ENCODE measurements around the gene EHMT1. TPM values are rescaled to one million over a fixed set of nuclear protein-coding genes. Genes with fewer than 3 reads are reported as not detected.

EHMT1 gene
- total RNA-seq, 1 donor from 2014 or later: 71.7 TPM

GRCh38 chr9:137669261-137669672 lies 50.5 kb downstream of the EHMT1 start:
- DNase-seq (ENCODE audit: low spot score in 2 of 2): no peak
- FAIRE-seq: no peak

- DNase-seq (ENCODE audit: low spot score in 2 of 2) (no peak), FAIRE-seq (no peak)
Observed at GRCh38 chr9:137670391-137671195, 51.8 kb downstream of the EHMT1 start.

- DNase-seq (ENCODE audit: low spot score in 2 of 2) (no peak), FAIRE-seq (no peak)
Observed at GRCh38 chr9:137671196-137671538, 52.4 kb downstream of the EHMT1 start.

DNA sequence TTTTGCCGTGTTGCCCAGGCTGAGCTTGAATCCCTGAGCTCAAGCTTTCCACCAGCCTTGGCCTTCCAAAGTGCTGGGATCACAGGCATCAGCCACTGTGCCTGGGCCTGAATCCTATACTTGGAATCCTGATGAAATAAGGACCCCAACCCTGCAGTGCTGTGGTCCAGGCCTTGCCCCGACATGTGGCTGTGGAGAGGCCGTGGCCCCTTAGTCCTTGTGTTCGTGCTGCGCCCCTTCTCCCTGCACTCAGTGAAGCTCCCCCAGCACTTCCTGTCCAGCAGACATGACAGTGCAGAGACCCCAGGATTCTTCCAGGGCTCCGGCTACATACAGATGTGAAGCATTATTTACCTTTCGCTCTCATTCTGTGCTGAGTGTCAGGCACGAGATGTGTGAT lies 52.9 kb downstream of the EHMT1 start:
- no peak for DNase-seq (ENCODE audit: low spot score in 2 of 2)
- FAIRE-seq: no peak

DNA sequence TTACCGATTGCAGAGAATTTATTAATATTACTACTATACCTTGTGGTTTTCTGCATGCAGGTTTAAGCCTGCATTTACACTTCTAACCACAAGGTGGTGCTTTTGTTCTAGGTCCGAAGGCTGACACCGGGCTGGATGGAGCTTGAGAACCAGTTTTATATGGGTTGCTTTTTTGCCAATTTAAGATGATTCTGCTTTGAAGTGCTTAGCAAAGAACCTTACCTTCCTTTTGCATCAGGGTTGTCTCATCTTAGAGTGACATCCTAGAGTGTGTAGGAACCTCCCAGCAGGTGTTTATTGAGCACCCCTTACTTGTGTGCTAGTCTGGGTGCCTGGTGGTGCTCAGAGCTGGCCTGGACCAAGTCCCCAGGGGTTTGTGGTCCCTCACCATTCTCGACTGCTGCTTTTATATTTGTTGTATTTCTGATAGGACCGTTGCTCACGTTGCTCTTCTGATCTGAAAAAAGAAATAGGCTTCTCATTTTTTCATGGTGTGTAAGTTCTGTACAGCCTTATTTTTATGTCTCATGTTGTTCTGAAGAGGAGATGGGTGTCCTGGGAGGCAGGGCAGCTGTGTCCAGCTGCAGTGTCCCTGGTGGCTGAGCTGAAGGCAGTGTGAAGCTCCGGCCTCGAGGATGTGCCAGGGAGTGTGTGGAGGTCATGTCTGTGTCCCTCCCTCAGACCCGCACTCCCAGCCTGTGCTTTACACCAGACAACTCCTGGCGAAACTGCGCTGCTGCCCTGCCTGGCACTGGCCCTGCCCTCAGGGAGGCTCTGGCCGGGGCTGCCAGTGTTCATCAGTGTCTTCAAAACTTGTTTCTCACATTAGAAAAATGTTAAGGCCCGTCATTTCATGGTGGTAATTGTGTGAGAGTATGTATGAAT lies 54.3 kb downstream of the EHMT1 start:
- no peak for FAIRE-seq
- DNase-seq (ENCODE audit: low spot score in 2 of 2): peak; percentile 66 to 73

DNA sequence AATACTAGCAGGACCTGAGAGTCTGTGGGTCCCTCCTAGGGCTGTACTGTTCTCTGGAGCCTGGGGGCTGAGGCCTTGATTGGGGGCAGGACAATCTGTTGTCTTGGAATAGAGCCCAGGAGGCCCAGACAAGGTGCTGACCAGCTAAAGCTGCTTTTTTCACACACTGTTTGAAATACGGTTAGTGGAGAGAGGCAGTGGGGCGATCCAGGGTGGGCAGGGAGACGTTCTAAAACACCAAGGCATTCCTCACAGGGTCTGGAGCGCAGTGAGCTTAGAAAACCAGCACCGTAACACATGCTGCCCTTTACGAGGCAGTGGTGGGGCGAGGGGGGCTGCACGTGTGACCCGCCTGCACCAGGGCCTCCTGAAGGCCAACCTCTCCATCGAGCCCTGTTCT lies 55.1 kb downstream of the EHMT1 start:
- DNase-seq (ENCODE audit: low spot score in 2 of 2) (no peak), FAIRE-seq (no peak)

DNA sequence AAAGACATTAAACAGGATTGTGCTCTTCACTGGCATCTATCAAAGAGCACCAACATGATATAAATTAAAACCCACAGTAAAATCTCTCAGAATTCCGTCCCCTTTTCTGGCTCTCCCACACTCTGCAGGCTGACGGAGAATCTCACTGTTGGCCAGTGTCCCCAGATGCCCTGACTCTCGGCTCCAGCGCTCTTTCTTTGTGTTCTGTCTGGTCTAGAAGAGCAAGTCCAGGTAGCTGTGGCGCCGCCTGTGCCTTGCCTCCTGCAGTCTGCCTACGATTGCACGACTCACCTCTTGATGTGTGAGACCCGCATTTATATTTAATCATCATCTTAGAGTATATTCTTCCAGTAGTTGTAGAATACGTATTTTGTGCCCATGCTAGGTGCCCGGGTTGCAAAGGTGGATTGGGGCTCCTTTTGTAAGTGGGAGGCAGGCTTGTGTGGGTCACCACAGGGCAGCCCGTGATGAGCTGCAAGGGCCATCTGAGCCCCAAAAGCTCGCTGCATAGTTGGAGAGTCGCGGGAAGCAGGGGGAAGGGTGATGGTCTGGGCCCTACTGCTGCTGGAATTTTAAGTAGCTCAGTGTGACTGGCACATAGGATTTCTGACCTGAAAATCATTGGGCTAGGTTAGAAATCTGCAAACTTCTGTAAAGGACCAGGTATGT lies 55.6 kb downstream of the EHMT1 start:
- no peak for FAIRE-seq
- DNase-seq (ENCODE audit: low spot score in 2 of 2): no peak

DNA sequence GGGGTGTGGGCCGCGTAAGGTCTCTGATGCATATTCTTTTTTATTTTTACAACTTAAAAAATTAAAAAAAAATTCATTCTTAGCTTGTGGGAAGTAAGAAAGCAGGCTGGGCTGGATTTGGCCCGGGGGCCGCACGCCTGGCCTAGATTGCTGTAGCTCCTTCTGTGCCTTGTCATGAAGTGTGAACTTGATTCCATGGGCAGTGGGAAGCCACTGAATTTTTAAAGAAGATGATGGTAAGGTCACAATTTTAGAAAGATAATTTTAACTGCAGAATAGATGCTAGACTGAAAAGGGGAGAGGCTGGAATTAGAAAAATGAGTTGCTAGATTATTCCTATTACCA lies 56.1 kb downstream of the EHMT1 start:
- DNase-seq (ENCODE audit: low spot score in 2 of 2) (no peak), FAIRE-seq (no peak)

- FAIRE-seq (no peak), DNase-seq (ENCODE audit: low spot score in 2 of 2) (no peak)
Observed at GRCh38 chr9:137676998-137677397, 58.2 kb downstream of the EHMT1 start.

DNA sequence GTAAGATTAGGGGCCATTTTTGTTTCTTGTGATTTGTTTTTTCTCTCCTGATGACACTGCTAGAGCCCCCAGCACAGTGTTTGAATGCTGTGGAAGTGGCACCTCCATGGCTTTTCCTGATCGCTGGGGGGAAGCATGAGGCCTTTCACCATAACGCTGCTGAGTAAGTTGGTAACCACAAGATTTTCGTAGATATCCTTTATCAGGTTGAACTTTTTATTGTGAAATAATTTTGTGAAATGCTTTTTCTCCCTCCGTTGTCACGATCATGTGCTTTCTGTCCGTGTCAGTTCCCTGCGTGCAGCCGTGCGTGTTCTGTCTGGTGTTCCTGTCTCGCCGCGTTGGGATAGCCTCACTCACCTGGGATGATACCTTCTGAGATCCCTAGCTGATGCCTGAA lies 59.4 kb downstream of the EHMT1 start:
- DNase-seq (ENCODE audit: low spot score in 2 of 2) (no peak), FAIRE-seq (no peak)

DNA sequence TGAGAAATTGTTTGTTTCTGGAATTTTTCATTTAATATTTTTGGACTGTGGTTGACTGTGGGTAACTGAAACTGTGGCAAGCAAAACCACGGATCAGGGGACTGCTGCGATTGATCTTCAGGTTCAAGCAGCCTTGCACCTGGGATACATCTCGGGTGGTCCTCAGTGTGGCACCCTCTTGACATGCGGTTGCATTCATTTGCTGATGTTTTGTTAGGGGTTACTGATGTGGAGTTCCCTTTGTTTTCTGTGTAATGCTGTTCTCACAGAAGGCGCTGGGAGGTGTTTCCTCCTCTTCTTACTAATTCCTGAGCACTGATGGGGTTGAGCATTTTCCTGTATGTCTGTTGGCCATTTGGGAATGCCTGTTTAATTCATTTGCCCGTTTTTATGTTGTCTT lies 60.4 kb downstream of the EHMT1 start:
- no peak for DNase-seq (ENCODE audit: low spot score in 2 of 2)

DNA sequence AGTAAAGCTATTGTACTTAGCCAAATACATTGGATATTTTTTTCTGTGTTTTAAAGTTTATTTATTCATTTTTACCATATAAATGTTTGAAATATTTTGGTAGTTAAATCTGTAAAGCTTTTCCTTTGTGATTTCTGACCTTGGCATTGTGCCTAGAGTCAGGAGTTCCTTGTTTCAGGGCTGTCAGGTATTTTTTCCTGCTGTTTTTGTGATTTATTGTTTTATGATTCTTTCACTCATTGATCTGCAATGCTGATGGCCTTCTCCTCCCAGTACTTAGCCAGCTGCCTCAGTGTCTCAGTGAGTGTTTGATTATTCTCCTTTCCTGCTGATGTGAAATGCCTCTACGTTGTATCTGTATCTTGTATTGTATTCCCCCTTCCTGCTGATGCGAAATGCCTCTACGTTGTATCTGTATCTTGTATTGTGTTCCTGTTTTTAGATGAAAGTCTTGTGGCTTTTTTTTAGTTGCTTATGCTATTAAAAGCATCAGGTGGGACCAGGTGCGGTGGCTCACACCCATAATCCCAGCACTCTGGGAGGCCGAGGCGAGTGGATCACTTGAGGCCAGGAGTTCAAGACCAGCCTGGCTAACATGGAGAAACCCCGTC lies 61.0 kb downstream of the EHMT1 start:
- FAIRE-seq: no peak
- no peak for DNase-seq (ENCODE audit: low spot score in 2 of 2)

More for the DNA sequence above, 60.4 kb downstream of the EHMT1 start:
- FAIRE-seq: no peak

DNA sequence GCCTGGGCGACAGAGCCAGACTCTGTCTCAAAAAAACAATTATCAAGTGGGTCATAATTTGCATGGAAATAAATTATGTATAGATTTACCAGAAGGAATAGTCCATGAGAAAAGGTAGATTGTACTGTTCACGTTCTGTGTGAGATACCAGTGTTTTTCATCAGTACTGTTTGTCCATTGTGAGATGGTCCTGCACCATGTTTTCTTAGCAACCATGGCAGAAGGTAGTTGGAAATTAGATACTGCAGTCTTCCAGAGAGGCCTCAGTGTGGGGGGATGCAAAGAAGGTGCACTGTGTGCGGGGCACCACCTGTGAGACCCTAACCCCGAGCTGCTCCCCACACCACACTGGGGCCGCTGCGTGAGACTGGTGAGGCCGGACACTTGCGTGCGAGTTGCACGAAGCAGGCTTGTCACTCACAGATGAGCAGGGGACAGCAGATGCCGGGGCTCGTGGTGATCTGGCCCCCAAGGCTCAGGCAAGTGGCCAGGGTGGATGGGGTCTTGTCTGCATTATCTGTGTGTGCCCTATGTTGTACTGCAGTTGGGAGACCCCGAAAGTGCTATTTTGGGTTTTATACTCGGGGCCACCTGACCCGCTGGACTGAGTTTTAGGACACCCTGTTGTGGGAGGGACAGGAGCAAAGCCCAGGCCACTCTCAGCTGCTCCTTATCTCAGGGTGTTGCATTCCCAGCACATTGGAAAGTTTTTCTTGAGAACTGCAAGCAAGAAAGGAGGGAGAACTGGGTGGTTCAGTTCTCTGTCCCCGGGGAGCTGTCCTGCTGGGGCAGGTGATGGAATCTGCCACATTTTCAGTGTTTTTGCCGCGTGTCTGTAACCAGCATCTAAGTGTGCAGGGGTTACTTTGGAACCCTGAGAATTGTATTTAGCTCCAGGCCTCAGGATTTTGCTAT lies 61.9 kb downstream of the EHMT1 start:
- DNase-seq (ENCODE audit: low spot score in 2 of 2): no peak
- no peak for FAIRE-seq

GRCh38 chr9:137682428-137683105 lies 63.8 kb downstream of the EHMT1 start:
- no peak for FAIRE-seq
- no peak for DNase-seq (ENCODE audit: low spot score in 2 of 2)

- FAIRE-seq (no peak), DNase-seq (ENCODE audit: low spot score in 2 of 2) (no peak)
Observed at GRCh38 chr9:137683262-137683864, 64.6 kb downstream of the EHMT1 start.

DNA sequence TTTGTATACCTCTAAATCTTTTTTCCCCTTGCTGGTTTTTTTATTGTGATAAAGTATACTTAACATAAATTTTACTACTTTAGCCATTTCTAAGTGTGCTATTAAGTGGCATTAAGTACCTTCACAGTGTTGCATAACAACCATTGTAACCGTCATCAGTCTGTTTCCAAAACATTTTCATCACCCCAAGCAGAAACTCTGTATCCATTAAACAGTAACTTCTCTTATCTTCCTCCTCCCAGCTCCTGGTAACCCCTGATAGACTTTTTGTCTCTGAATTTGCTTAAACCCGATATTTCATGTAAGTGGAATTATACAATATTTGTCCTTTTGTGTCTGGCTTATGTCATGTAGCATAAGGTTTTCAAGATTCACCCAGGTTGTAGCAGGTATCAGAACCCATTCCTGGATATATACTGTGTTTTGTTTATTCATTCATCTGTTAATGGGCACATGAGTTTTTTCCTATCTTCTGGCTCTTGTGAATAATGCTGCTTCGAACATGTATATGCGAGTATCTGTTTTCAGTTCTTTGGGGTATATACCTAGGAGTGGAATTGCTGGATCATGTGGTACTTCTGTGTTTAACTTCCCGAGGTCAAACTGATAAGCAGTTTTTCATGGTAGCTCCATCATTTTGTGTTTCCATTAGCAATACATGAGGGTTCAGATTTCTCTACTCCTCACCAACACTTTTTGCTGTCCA lies 66.4 kb downstream of the EHMT1 start:
- FAIRE-seq: no peak
- DNase-seq (ENCODE audit: low spot score in 2 of 2): no peak

- no peak for FAIRE-seq
Observed at GRCh38 chr9:137685741-137686420, 67.1 kb downstream of the EHMT1 start.

GRCh38 chr9:137688261-137688660 lies 69.5 kb downstream of the EHMT1 start:
- no peak for DNase-seq (ENCODE audit: low spot score in 2 of 2)
- FAIRE-seq: no peak

More at GRCh38 chr9:137685741-137686420, 67.1 kb downstream of the EHMT1 start:
- DNase-seq (ENCODE audit: low spot score in 2 of 2): no peak

Data from frontal cortex (tissue), 4 donors.